Subcutaneous abdominal adipose tissue (tissue), 5 donors: ENCODE measurements around the gene RHEB.
A peak's percentile ranks its signal among the peaks of the same experiment; 100 is the strongest.

Source experiments
- H3K27ac ChIP-seq: one replicate; pipeline ENCODE4 v1.7.0; 2013; ENCODE audit warnings: low read depth, mild to moderate bottlenecking, inconsistent platforms, low read length, moderate library complexity
- H3K27me3 ChIP-seq, 5 donors: one replicate each; pipeline ENCODE4 v1.7.0; 2013; ENCODE audit warnings: low read length in 5 of 5, inconsistent platforms in 1 of 5; ENCODE audit not compliant: control insufficient read depth in 5 of 5, insufficient read depth in 4 of 5
- H3K36me3 ChIP-seq, 5 donors: one replicate each; pipeline ENCODE4 v1.7.0; 2013; ENCODE audit warnings: low read length in 5 of 5; ENCODE audit not compliant: control insufficient read depth in 5 of 5, insufficient read depth in 5 of 5
- H3K4me1 ChIP-seq, 5 donors: one replicate each; pipeline ENCODE4 v1.7.0; 2013; ENCODE audit warnings: low read length in 5 of 5, mild to moderate bottlenecking in 3 of 5, moderate library complexity in 1 of 5; ENCODE audit not compliant: control insufficient read depth in 5 of 5, insufficient read depth in 5 of 5
- H3K4me3 ChIP-seq, 5 donors: one replicate each; pipeline ENCODE4 v1.7.0; 2013; ENCODE audit warnings: low read length in 5 of 5, low read depth in 1 of 5
- H3K9ac ChIP-seq, 5 donors: one replicate each; pipeline ENCODE4 v1.7.0; 2013; ENCODE audit warnings: low read length in 5 of 5, mild to moderate bottlenecking in 4 of 5, moderate library complexity in 3 of 5
- H3K9me3 ChIP-seq, 5 donors: one replicate each; pipeline ENCODE4 v1.7.0; 2013; ENCODE audit warnings: low read length in 5 of 5; ENCODE audit not compliant: control insufficient read depth in 5 of 5
- donor health status: healthy.
- donor health status: healthy.
- donor health status: healthy.
- donor health status: healthy.
- donor health status: healthy.

Gene RHEB

GRCh38 chr7:151435971-151436370 is 83.7 kb downstream of the RHEB start:
- H3K36me3 ChIP-seq = no peaks in the 10 kb centered on the region
- H3K9me3 ChIP-seq = no peaks in the 10 kb centered on the region
- H3K9ac ChIP-seq = no peak overlapping the region
- peaks cover 0 to 11% (median 0%) of the 10 kb centered on the region in 5 donors for H3K27me3 ChIP-seq
- H3K4me3 ChIP-seq = no peak overlapping the region
- peaks cover 0 to 23% (median 16%) of the 10 kb centered on the region in 5 donors for H3K4me1 ChIP-seq
- no peak overlapping the region for H3K27ac ChIP-seq

- H3K4me3 ChIP-seq = no peak overlapping the region
- peaks cover 0 to 7% (median 0%) of the 10 kb centered on the region in 5 donors for H3K27me3 ChIP-seq
- no peaks in the 10 kb centered on the region for H3K9me3 ChIP-seq
- no peak overlapping the region for H3K9ac ChIP-seq
- no peak overlapping the region for H3K27ac ChIP-seq
- peaks cover 0 to 17% (median 10%) of the 10 kb centered on the region in 5 donors for H3K4me1 ChIP-seq
- H3K36me3 ChIP-seq = no peaks in the 10 kb centered on the region
Measured at GRCh38 chr7:151435103-151435916, 84.4 kb downstream of the RHEB start.

GRCh38 chr7:151434549-151434948 is 85.1 kb downstream of the RHEB start:
- H3K9ac ChIP-seq = no peak overlapping the region
- no peak overlapping the region for H3K27ac ChIP-seq
- no peaks in the 10 kb centered on the region for H3K9me3 ChIP-seq
- H3K27me3 ChIP-seq = peaks cover 0 to 2% (median 0%) of the 10 kb centered on the region in 5 donors
- no peaks in the 10 kb centered on the region for H3K36me3 ChIP-seq
- H3K4me3 ChIP-seq = no peak overlapping the region
- H3K4me1 ChIP-seq = peaks cover 0 to 17% (median 9%) of the 10 kb centered on the region in 5 donors

GRCh38 chr7:151433721-151434400 is 85.8 kb downstream of the RHEB start:
- Histone ChIP-seq H3K4me3 (no peak overlapping the region), H3K9ac (no peak overlapping the region), H3K36me3 (no peaks in the 10 kb centered on the region), H3K27me3 (no peaks in the 10 kb centered on the region), H3K27ac (no peak overlapping the region), H3K9me3 (no peaks in the 10 kb centered on the region), H3K4me1 (peaks cover 3 to 22% (median 14%) of the 10 kb centered on the region in 5 donors)

GRCh38 chr7:151432658-151433521 is 86.8 kb downstream of the RHEB start:
- no peaks in the 10 kb centered on the region for H3K27me3 ChIP-seq
- H3K27ac ChIP-seq = no peak overlapping the region
- H3K4me3 ChIP-seq = no peak overlapping the region
- no peaks in the 10 kb centered on the region for H3K9me3 ChIP-seq
- H3K4me1 ChIP-seq = peaks cover 4 to 32% (median 23%) of the 10 kb centered on the region in 5 donors
- H3K36me3 ChIP-seq = no peaks in the 10 kb centered on the region
- H3K9ac ChIP-seq = no peak overlapping the region

- no peaks in the 10 kb centered on the region for H3K36me3 ChIP-seq
- H3K9ac ChIP-seq = no peak overlapping the region
- H3K27me3 ChIP-seq = no peaks in the 10 kb centered on the region
- H3K9me3 ChIP-seq = no peaks in the 10 kb centered on the region
- H3K4me1 ChIP-seq = peaks cover 4 to 43% (median 34%) of the 10 kb centered on the region in 5 donors
- H3K4me3 ChIP-seq = no peak overlapping the region
- no peak overlapping the region for H3K27ac ChIP-seq
Measured at GRCh38 chr7:151431768-151432311, 87.9 kb downstream of the RHEB start.

- Histone ChIP-seq H3K27me3 (no peaks in the 10 kb centered on the region), H3K9me3 (no peaks in the 10 kb centered on the region), H3K4me1 (peaks cover 8 to 46% (median 37%) of the 10 kb centered on the region in 5 donors), H3K27ac (no peak overlapping the region), H3K9ac (no peak overlapping the region), H3K4me3 (no peak overlapping the region), H3K36me3 (no peaks in the 10 kb centered on the region)
Measured at GRCh38 chr7:151431281-151431767, 88.4 kb downstream of the RHEB start.

GRCh38 chr7:151430391-151431205 is 89.1 kb downstream of the RHEB start:
- Histone ChIP-seq H3K9me3 (no peaks in the 10 kb centered on the region), H3K27me3 (no peaks in the 10 kb centered on the region), H3K27ac (no peak overlapping the region), H3K36me3 (no peaks in the 10 kb centered on the region), H3K4me1 (peaks cover 8 to 47% (median 44%) of the 10 kb centered on the region in 5 donors), H3K9ac (peak overlapping the region in 1 of 5 donors; percentile 14), H3K4me3 (no peak overlapping the region)
